HFFc6 (cell line): Measurements from ENCODE around the gene TPP2. TPM values are rescaled to one million over a fixed set of nuclear protein-coding genes. Genes with fewer than 3 reads are reported as not detected.

ENCODE experiments used
- DNase-seq: peaks from one replicate; pipeline ENCODE4 v3.0.0-alpha.2; 2018
- H3K27ac Mint-ChIP-seq: 2 replicates; pipeline ENCODE4 v1.8.0; 2020; ENCODE audit warnings: mild to moderate bottlenecking, mixed read lengths
- H3K27me3 Mint-ChIP-seq: 2 replicates; pipeline ENCODE4 v1.8.0; 2021; ENCODE audit warnings: mild to moderate bottlenecking, moderate library complexity, mixed read lengths; ENCODE audit not compliant: insufficient read depth
- H3K36me3 Mint-ChIP-seq: 2 replicates; pipeline ENCODE4 v1.8.0; 2021; ENCODE audit warnings: low read depth, mixed read lengths
- H3K4me1 Mint-ChIP-seq: 2 replicates; pipeline ENCODE4 v1.8.0; 2020; ENCODE audit warnings: low read depth, mixed read lengths
- H3K4me3 Mint-ChIP-seq: 2 replicates; pipeline ENCODE4 v1.8.0; 2020; ENCODE audit warnings: mild to moderate bottlenecking, moderate library complexity, mixed read lengths
- H3K9me3 Mint-ChIP-seq: 2 replicates; pipeline ENCODE4 v1.8.0; 2020; ENCODE audit warnings: mild to moderate bottlenecking, mixed read lengths
- total RNA-seq, 6 experiments: library from RNA; stranded (reverse); fragmentation: NEBNext Ultra II Directional; extraction: Animal tissue kit (Norgen Biotek cat#: 25700); gene quantifications; 2 replicates in 1 of 6; 3 replicates in 5 of 6; pipeline ENCODE4 v1.2.3, GENCODE V29; 2021
- TF ChIP-seq, protein P1 (sequence below): fragments of 200-600 bp; sonication (generic); IDR thresholded peaks from 2 replicates; pipeline ENCODE4 v1.5.0; 2021; ENCODE audit warnings: antibody characterized with exemption, mild to moderate bottlenecking

Gene TPP2
- total RNA-seq, 6 experiments from 2014 or later = 41.9 to 52.5 (median 44.6) TPM

DNA sequence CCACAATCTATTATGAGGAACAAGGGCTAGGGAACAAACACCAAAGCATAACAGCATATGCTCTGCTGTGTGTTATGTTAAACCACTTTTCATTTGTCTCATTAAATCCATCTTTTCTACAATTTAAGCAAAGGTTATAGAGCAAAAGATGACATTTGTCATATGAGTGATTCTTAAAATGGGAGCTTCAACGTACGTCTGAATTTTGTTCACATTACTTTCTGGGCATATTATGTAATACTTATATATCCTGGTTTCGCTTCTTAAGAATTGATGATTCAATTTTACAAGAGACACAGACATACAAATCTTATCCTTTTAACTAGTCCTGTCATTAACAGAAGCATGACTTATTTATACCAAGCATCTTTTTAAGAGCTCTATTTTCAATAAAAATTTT lies 3.3 kb upstream of the TPP2 start:
- Mint-ChIP-seq H3K4me1 (peaks cover 24% of the 10 kb centered on the region), H3K4me3 (no peak overlapping the region), H3K27ac (no peak overlapping the region), H3K27me3 (peaks cover 2% of the 10 kb centered on the region; the same call in 1 of the 2 replicates), H3K9me3 (no peaks in the 10 kb centered on the region), H3K36me3 (no peaks in the 10 kb centered on the region; the same call in 1 of the 2 replicates)
- TF ChIP-seq, protein P1, sequence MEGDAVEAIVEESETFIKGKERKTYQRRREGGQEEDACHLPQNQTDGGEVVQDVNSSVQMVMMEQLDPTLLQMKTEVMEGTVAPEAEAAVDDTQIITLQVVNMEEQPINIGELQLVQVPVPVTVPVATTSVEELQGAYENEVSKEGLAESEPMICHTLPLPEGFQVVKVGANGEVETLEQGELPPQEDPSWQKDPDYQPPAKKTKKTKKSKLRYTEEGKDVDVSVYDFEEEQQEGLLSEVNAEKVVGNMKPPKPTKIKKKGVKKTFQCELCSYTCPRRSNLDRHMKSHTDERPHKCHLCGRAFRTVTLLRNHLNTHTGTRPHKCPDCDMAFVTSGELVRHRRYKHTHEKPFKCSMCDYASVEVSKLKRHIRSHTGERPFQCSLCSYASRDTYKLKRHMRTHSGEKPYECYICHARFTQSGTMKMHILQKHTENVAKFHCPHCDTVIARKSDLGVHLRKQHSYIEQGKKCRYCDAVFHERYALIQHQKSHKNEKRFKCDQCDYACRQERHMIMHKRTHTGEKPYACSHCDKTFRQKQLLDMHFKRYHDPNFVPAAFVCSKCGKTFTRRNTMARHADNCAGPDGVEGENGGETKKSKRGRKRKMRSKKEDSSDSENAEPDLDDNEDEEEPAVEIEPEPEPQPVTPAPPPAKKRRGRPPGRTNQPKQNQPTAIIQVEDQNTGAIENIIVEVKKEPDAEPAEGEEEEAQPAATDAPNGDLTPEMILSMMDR = no peak
- no peak for DNase-seq

DNA sequence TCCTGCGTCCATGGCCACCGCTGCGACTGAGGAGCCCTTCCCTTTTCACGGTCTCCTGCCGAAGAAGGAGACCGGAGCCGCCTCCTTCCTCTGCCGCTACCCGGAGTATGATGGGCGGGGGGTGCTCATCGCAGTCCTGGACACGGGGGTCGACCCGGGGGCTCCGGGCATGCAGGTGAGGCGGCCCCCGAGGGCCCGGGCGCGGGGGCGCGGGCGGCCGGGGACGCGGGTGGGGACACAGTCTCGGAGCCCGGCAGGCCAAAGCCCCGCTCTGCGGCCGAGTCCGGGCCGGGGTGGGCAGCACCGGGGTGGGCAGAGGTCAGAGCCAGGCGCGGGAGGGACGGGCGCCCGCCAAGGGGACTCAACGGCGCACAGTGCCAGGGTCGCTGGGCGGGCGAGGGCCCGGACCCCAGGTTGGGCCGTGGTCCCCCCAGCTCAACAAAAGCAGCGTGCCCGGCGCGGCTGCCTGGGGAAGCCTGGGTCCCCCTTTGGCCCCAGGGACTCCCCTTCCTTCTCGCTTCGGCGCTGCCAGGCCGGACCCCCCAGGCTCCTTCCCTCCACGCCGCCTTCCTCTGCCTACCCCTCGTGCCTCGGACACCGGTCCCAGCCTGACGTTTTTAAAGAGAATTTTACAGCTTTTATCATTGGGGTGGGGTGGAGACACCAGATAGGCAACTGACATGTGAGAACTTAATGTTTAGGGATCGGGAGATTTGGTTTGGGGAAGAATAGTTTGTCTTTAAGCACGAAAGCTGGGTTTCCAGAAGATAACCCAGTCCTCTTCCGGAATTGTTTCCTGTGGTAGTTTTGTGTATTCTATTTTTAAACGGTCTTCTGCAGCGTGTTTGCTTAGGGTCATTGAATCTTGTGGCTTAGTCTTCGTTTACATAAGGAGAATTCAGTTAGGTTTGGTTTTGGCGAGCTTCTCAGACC lies 509 bp downstream of the TPP2 start:
- Mint-ChIP-seq H3K27ac (peak overlapping the region; percentile 100), H3K27me3 (no peaks in the 10 kb centered on the region; the same call in 1 of the 2 replicates), H3K4me3 (peak overlapping the region; percentile 100), H3K4me1 (peaks cover 53% of the 10 kb centered on the region), H3K36me3 (peaks cover 7% of the 10 kb centered on the region; the same call in 1 of the 2 replicates), H3K9me3 (no peaks in the 10 kb centered on the region)
- DNase-seq = peak; percentile 15
- TF ChIP-seq, protein P1 = no peak

DNA sequence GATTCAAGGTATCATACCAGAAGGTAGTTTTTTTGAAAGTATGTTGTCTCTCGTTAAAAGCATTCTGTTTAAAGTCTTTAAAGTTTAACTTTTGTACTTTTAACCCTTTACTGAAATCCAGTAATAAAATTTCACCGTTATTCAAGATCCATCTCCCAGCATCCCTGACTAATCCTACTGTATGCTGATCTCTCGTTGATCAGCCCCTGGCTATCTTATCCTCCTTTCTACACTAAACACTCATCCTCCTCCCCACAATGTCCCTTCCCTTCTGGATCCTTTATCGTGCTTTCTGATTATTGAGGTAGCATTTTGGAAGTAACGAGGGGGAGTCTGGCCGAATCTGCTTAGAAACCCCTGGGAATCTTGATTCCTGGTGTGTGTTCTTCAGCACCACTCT lies 1.3 kb downstream of the TPP2 start:
- Mint-ChIP-seq H3K36me3 (peaks cover 12% of the 10 kb centered on the region), H3K27ac (peak overlapping the region; percentile 95), H3K4me1 (peaks cover 60% of the 10 kb centered on the region), H3K27me3 (no peaks in the 10 kb centered on the region; the same call in 1 of the 2 replicates), H3K4me3 (peak overlapping the region; percentile 97), H3K9me3 (no peaks in the 10 kb centered on the region)
- TF ChIP-seq, protein P1 = no peak
- no peak for DNase-seq

DNA sequence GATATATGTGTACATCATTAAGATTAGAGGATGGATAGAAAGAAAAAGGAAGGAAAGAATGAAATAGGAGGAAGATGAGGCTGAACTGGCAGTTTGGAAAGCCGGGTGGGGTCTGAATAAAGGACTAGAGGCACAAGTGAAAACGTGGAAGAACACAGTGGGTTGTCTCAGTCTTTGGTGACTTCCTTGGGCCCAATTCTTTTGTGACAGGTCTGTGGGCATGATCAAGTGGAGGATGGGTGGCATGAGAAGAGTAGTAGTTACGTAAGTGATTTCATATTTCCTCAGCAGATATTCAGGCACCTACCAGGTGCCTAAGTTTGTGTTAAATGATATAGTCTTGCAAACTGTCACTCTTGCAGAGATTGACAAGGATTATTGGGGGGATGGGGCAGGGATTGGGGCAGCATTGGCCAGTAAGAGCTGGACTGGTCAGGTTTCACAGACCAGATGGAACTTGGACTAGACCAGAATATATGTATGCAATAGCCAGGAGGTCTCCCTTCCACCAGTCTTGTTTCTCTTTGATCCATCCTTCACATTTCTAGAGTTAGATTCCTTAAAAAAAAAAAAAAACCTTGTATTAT lies 2.7 kb downstream of the TPP2 start:
- Mint-ChIP-seq H3K9me3 (no peaks in the 10 kb centered on the region), H3K36me3 (peaks cover 25% of the 10 kb centered on the region), H3K4me3 (peak overlapping the region; percentile 97), H3K4me1 (peaks cover 75% of the 10 kb centered on the region), H3K27ac (no peak overlapping the region), H3K27me3 (no peaks in the 10 kb centered on the region; the same call in none of the 2 replicates)
- TF ChIP-seq, protein P1 = no peak
- DNase-seq = no peak

DNA sequence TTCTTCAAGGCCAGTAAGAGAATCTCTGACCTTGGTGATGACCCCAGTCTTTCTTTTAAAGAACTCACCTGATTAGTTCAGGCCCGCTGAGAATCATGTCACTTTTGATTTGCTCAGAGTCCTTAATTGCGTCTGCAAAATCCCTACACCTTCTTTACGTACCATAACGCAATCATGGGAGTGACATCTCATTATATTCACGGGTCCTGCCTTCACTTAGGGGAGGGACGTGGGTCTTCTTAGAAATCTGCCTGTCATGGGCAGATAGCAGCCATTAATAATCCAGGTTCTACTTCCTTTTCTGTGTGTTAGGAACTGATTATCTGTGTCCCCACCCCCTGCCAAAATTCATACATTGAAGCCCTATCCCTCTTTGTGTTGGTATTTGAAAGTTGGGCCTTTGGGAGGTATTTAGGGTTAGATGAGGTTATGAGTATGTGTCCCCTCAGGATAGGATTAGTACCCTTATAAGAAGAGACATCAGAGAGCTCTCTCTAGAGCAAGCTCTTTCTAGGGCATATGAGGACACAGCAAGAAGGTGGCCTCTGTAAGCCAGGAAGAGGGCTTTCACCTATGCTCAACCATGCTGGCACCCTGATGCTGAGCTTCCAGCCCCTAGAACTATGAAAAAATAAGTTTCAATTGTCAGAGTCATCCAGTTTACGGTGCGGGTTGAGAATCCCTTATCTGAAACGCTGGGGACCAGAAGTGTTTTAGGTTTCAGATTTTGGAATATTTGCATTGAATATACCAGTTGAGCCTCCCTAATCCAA lies 9.9 kb downstream of the TPP2 start:
- no peak for DNase-seq
- Mint-ChIP-seq H3K27me3 (no peaks in the 10 kb centered on the region; the same call in 1 of the 2 replicates), H3K4me1 (peaks cover 47% of the 10 kb centered on the region), H3K4me3 (no peak overlapping the region), H3K36me3 (peaks cover 55% of the 10 kb centered on the region), H3K9me3 (no peaks in the 10 kb centered on the region), H3K27ac (no peak overlapping the region; the same call in 1 of the 2 replicates)
- TF ChIP-seq, protein P1 = no peak
